K562 (cell line): ENCODE data around the gene TLE3. TPM values are rescaled to one million over a fixed set of nuclear protein-coding genes. Genes with fewer than 3 reads are reported as not detected.

Experiments used
- CEBPG ChIP-seq, 3 experiments: fragments of 200-800 bp in 1 of 3; sonication (Bioruptor generic) in 1 of 3; sonication (generic) in 1 of 3; formaldehyde crosslinking in 1 of 3; IDR thresholded peaks in 2 of 3; conservative IDR thresholded peaks in 1 of 3; 2 replicates each; pipeline versions ENCODE4 v1.6.1 to v1.8.0; 2016 to 2022; ENCODE audit warnings: missing compliant biosample characterization in 2 of 3, missing genetic modification characterization in 2 of 3, mild to moderate bottlenecking in 1 of 3, missing genetic modification reagents in 1 of 3
- CHD4 ChIP-seq: fragments of 200-600 bp; sonication (generic); IDR thresholded peaks from 3 replicates; pipeline ENCODE4 v1.6.1; 2012; ENCODE audit warnings: low read depth, mild to moderate bottlenecking, mixed read lengths, low read length, inconsistent platforms; ENCODE audit not compliant: insufficient read depth, insufficient replicate concordance, poor library complexity, severe bottlenecking
- HDAC3 ChIP-seq: fragments of 450-650 bp; IDR thresholded peaks from 2 replicates; pipeline ENCODE4 v1.6.1; 2018; ENCODE audit warnings: borderline replicate concordance, mild to moderate bottlenecking, moderate library complexity; ENCODE audit not compliant: partially characterized antibody
- IFI16 ChIP-seq: fragments of 250-450 bp; sonication (Bioruptor Pico); IDR thresholded peaks from 2 replicates; pipeline ENCODE4 v2.1.2; 2022; ENCODE audit warnings: mild to moderate bottlenecking, inconsistent platforms
- MAZ ChIP-seq, 2 experiments: fragments of 450-650 bp in 1 of 2; sonication (generic) in 1 of 2; formaldehyde crosslinking; IDR thresholded peaks in 1 of 2; conservative IDR thresholded peaks in 1 of 2; 2 replicates each; pipeline versions ENCODE4 v1.4.0 to v1.5.0; 2020; ENCODE audit warnings: mild to moderate bottlenecking in 1 of 2, missing genetic modification reagents in 1 of 2
- NFE2 ChIP-seq: IDR thresholded peaks from 2 replicates; pipeline ENCODE4 v1.6.1; 2014; ENCODE audit warnings: antibody characterized with exemption, low read depth
- NFXL1 ChIP-seq: fragments of 450-650 bp; formaldehyde crosslinking; IDR thresholded peaks from 2 replicates; pipeline ENCODE4 v1.4.0; 2021; ENCODE audit warnings: mild to moderate bottlenecking
- RBM25 ChIP-seq: fragments of 200-400 bp; formaldehyde crosslinking; IDR thresholded peaks from 2 replicates; pipeline ENCODE4 v1.6.1; 2018; ENCODE audit warnings: low read length, low read depth, moderate library complexity; ENCODE audit not compliant: severe bottlenecking
- SNRNP70 ChIP-seq: fragments of 200-400 bp; formaldehyde crosslinking; optimal IDR thresholded peaks from 2 replicates; pipeline ENCODE3; 2017; ENCODE audit warnings: low read depth, low read length
- TCF3 ChIP-seq: sonication (generic); formaldehyde crosslinking; IDR thresholded peaks from 2 replicates; pipeline ENCODE4 v1.4.0; 2020; ENCODE audit warnings: mild to moderate bottlenecking, missing genetic modification reagents
- ZKSCAN8 ChIP-seq: fragments of 200-800 bp; sonication (Bioruptor generic); IDR thresholded peaks from 2 replicates; pipeline ENCODE4 v1.6.1; 2016; ENCODE audit warnings: missing genetic modification characterization, missing compliant biosample characterization
- ZNF12 ChIP-seq: sonication (generic); formaldehyde crosslinking; IDR thresholded peaks from 2 replicates; pipeline ENCODE4 v1.4.0; 2020; ENCODE audit warnings: mild to moderate bottlenecking, missing genetic modification reagents
- ZNF347 ChIP-seq: fragments of 450-650 bp; formaldehyde crosslinking; IDR thresholded peaks from 2 replicates; pipeline ENCODE4 v1.4.0; 2020; ENCODE audit warnings: low read depth, mild to moderate bottlenecking, moderate library complexity
- ZNF436 ChIP-seq: fragments of 250-450, 450-650 bp; sonication (Bioruptor Pico); formaldehyde crosslinking; IDR thresholded peaks from 2 replicates; pipeline ENCODE4 v1.7.0; 2020; ENCODE audit warnings: mild to moderate bottlenecking
- polyA plus RNA-seq, 8 experiments: library from polyadenylated mRNA; depleted of rRNA in 4 of 8; stranded (reverse) in 5 of 8; unstranded in 3 of 8; fragments of >200 nt; fragmentation: Nextera tagmentation in 2 of 8; fragmentation: Illumina TruSeq in 1 of 8; extraction: Ambion mirVana in 2 of 8; extraction: Trizol in 1 of 8; gene quantifications; 2 replicates each; pipeline versions ENCODE4 v1.2.1 to v1.2.3, GENCODE V29; 2011 to 2014; ENCODE audit warnings: inconsistent platforms in 1 of 8, missing spikeins in 1 of 8
- total RNA-seq, 7 experiments: library from RNA; depleted of rRNA in 6 of 7; stranded (reverse); fragments of >200 nt in 6 of 7; fragmentation: Illumina TruSeq in 2 of 7; extraction: Trizol in 2 of 7; gene quantifications; 2 replicates each; pipeline versions ENCODE4 v1.2.1 to v1.2.3, GENCODE V29; 2011 to 2021; ENCODE audit warnings: low replicate concordance in 1 of 7
- TF ChIP-seq, protein P1 (sequence below): sonication (generic); formaldehyde crosslinking; IDR thresholded peaks from 2 replicates; pipeline ENCODE4 v1.9.0; 2022; ENCODE audit warnings: mild to moderate bottlenecking, missing genetic modification reagents
- TF ChIP-seq, protein P2 (sequence below): sonication (generic); formaldehyde crosslinking; IDR thresholded peaks from 2 replicates; pipeline ENCODE4 v1.8.0; 2022; ENCODE audit warnings: mild to moderate bottlenecking, missing genetic modification reagents
- TF ChIP-seq, protein P3 (sequence below): sonication (generic); formaldehyde crosslinking; IDR thresholded peaks from 2 replicates; pipeline ENCODE4 v1.8.1; 2023; ENCODE audit warnings: mild to moderate bottlenecking, missing genetic modification reagents
- TF ChIP-seq, protein P4 (sequence below): fragments of 450-650 bp; IDR thresholded peaks from 2 replicates; pipeline ENCODE4 v1.6.1; 2018; ENCODE audit not compliant: partially characterized antibody

Gene TLE3
- total and polyA plus RNA-seq, 9 of the 15 experiments (the other 6 are each of a cell fraction or from before 2014, with no cell fraction given): 1.5 to 84.2 (median 14.1) TPM

- TF ChIP-seq, protein P1, sequence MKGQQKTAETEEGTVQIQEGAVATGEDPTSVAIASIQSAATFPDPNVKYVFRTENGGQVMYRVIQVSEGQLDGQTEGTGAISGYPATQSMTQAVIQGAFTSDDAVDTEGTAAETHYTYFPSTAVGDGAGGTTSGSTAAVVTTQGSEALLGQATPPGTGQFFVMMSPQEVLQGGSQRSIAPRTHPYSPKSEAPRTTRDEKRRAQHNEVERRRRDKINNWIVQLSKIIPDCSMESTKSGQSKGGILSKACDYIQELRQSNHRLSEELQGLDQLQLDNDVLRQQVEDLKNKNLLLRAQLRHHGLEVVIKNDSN (CRISPR knock-in tag): no peak
- TF ChIP-seq ZNF12 (CRISPR knock-in tag) (no peak), ZNF436 (CRISPR knock-in tag) (no peak), ZKSCAN8 (no peak), CHD4 (no peak), RBM25 (no peak), NFE2 (no peak), TCF3 (CRISPR knock-in tag) (no peak), MAZ (CRISPR knock-in tag; conservative IDR thresholded peaks at IDR 0.05 in 1 of 2, IDR thresholded peaks at IDR 0.05 in 1 of 2) (peak; percentile 18; a peak in 1 of 4 replicates), ZNF347 (CRISPR knock-in tag) (no peak), IFI16 (CRISPR knock-in tag) (no peak), SNRNP70 (no peak), HDAC3 (no peak), CEBPG (CRISPR knock-in tag; IDR thresholded peaks at IDR 0.05) (no peak), CEBPG (tag; conservative IDR thresholded peaks at IDR 0.05 in 1 of 2, IDR thresholded peaks at IDR 0.05 in 1 of 2) (no peak), NFXL1 (CRISPR knock-in tag) (no peak)
- TF ChIP-seq, protein P2, sequence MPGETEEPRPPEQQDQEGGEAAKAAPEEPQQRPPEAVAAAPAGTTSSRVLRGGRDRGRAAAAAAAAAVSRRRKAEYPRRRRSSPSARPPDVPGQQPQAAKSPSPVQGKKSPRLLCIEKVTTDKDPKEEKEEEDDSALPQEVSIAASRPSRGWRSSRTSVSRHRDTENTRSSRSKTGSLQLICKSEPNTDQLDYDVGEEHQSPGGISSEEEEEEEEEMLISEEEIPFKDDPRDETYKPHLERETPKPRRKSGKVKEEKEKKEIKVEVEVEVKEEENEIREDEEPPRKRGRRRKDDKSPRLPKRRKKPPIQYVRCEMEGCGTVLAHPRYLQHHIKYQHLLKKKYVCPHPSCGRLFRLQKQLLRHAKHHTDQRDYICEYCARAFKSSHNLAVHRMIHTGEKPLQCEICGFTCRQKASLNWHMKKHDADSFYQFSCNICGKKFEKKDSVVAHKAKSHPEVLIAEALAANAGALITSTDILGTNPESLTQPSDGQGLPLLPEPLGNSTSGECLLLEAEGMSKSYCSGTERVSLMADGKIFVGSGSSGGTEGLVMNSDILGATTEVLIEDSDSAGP (CRISPR knock-in tag): no peak
- TF ChIP-seq, protein P3, sequence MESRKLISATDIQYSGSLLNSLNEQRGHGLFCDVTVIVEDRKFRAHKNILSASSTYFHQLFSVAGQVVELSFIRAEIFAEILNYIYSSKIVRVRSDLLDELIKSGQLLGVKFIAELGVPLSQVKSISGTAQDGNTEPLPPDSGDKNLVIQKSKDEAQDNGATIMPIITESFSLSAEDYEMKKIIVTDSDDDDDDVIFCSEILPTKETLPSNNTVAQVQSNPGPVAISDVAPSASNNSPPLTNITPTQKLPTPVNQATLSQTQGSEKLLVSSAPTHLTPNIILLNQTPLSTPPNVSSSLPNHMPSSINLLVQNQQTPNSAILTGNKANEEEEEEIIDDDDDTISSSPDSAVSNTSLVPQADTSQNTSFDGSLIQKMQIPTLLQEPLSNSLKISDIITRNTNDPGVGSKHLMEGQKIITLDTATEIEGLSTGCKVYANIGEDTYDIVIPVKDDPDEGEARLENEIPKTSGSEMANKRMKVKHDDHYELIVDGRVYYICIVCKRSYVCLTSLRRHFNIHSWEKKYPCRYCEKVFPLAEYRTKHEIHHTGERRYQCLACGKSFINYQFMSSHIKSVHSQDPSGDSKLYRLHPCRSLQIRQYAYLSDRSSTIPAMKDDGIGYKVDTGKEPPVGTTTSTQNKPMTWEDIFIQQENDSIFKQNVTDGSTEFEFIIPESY (CRISPR knock-in tag): no peak
- TF ChIP-seq, protein P4, sequence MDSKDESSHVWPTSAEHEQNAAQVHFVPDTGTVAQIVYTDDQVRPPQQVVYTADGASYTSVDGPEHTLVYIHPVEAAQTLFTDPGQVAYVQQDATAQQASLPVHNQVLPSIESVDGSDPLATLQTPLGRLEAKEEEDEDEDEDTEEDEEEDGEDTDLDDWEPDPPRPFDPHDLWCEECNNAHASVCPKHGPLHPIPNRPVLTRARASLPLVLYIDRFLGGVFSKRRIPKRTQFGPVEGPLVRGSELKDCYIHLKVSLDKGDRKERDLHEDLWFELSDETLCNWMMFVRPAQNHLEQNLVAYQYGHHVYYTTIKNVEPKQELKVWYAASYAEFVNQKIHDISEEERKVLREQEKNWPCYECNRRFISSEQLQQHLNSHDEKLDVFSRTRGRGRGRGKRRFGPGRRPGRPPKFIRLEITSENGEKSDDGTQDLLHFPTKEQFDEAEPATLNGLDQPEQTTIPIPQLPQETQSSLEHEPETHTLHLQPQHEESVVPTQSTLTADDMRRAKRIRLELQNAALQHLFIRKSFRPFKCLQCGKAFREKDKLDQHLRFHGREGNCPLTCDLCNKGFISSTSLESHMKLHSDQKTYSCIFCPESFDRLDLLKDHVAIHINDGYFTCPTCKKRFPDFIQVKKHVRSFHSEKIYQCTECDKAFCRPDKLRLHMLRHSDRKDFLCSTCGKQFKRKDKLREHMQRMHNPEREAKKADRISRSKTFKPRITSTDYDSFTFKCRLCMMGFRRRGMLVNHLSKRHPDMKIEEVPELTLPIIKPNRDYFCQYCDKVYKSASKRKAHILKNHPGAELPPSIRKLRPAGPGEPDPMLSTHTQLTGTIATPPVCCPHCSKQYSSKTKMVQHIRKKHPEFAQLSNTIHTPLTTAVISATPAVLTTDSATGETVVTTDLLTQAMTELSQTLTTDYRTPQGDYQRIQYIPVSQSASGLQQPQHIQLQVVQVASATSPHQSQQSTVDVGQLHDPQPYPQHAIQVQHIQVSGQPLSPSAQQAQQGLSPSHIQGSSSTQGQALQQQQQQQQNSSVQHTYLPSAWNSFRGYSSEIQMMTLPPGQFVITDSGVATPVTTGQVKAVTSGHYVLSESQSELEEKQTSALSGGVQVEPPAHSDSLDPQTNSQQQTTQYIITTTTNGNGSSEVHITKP: no peak
Observed at GRCh38 chr15:70096215-70097062, 1.3 kb downstream of the TLE3 start (continued).
